IMR-90 (cell line): Measurements from ENCODE around the gene BRD1. TPM values are rescaled to one million over a fixed set of nuclear protein-coding genes. Genes with fewer than 3 reads are reported as not detected.

Experiments used
- ATAC-seq: fragments of 200-7000 bp; cut with Tn5 transposase; 2 replicates; pipeline ENCODE4 v1.9.1; 2020; ENCODE audit warnings: low read depth, mild to moderate bottlenecking, moderate library complexity
- BruUV-seq: library from RNA; stranded (reverse); fragments of 400-500 nt; replicated peaks from 2 replicates; lab custom pipeline; 2021; lab: Mats Ljungman, UMichigan
- CTCF ChIA-PET: fragments of 300-600 bp; formaldehyde crosslinking; extraction: SDS; loops from one replicate; lab custom pipeline; 2021; ENCODE audit warnings: antibody characterized with exemption; lab: Yijun Ruan, JAX
- POLR2A ChIA-PET: fragments of 300-600 bp; sonication (Branson Sonifier 250); formaldehyde crosslinking; loops from one replicate; lab custom pipeline; 2022; ENCODE audit warnings: antibody characterized with exemption; ENCODE audit not compliant: unreplicated experiment; lab: Charles Lee
- DNase-seq: peaks from one replicate; pipeline ENCODE4 v3.0.0; 2013
- H2AFZ ChIP-seq: replicated peaks from 2 replicates; pipeline ENCODE3; 2013; ENCODE audit warnings: low read length, mild to moderate bottlenecking; ENCODE audit not compliant: poor library complexity
- H2AK5ac ChIP-seq: 2 replicates; pipeline ENCODE4 v1.6.1; 2013; ENCODE audit warnings: low read depth, low read length, inconsistent platforms
- H2AK9ac ChIP-seq: replicated peaks from 2 replicates; pipeline ENCODE3; 2013; ENCODE audit warnings: mild to moderate bottlenecking, low read depth, low read length, moderate library complexity; ENCODE audit not compliant: poor library complexity
- H2BK120ac ChIP-seq: 2 replicates; pipeline ENCODE4 v1.6.1; 2013; ENCODE audit warnings: low read depth, low read length, inconsistent platforms
- H2BK15ac ChIP-seq: 3 replicates; pipeline ENCODE4 v1.6.1; 2013; ENCODE audit warnings: low read depth, low read length, inconsistent platforms
- H2BK20ac ChIP-seq: 2 replicates; pipeline ENCODE4 v1.6.1; 2013; ENCODE audit warnings: low read depth, mild to moderate bottlenecking, inconsistent platforms, low read length, moderate library complexity
- H2BK5ac ChIP-seq: 2 replicates; pipeline ENCODE4 v1.6.1; 2013; ENCODE audit warnings: mild to moderate bottlenecking, low read depth, low read length, inconsistent platforms; ENCODE audit not compliant: poor library complexity, severe bottlenecking
- H3K14ac ChIP-seq: replicated peaks from 2 replicates; pipeline ENCODE4 v1.6.1; 2013; ENCODE audit warnings: low read depth, low read length, inconsistent platforms
- H3K18ac ChIP-seq: 2 replicates; pipeline ENCODE4 v1.6.1; 2013; ENCODE audit warnings: low read depth, low read length, control low read depth
- H3K23ac ChIP-seq: 2 replicates; pipeline ENCODE4 v1.6.1; 2013; ENCODE audit warnings: low read depth, low read length, inconsistent platforms
- H3K27ac ChIP-seq: 2 replicates; pipeline ENCODE4 v1.5.1; 2013; ENCODE audit warnings: mild to moderate bottlenecking, control low read depth, low read length; ENCODE audit not compliant: insufficient read depth
- H3K27me3 ChIP-seq: 2 replicates; pipeline ENCODE4 v1.6.1; 2013; ENCODE audit warnings: low read length; ENCODE audit not compliant: control insufficient read depth, insufficient read depth
- H3K36me3 ChIP-seq: 2 replicates; pipeline ENCODE4 v1.6.1; 2013; ENCODE audit warnings: low read length, mixed read lengths; ENCODE audit not compliant: control insufficient read depth, insufficient read depth
- H3K4ac ChIP-seq: 2 replicates; pipeline ENCODE4 v1.6.1; 2013; ENCODE audit warnings: low read depth, low read length, inconsistent platforms
- H3K4me1 ChIP-seq: 2 replicates; pipeline ENCODE4 v1.6.1; 2013; ENCODE audit warnings: low read length, mixed read lengths; ENCODE audit not compliant: control insufficient read depth, insufficient read depth
- H3K4me2 ChIP-seq: 2 replicates; pipeline ENCODE4 v1.6.1; 2013; ENCODE audit warnings: low read depth, mild to moderate bottlenecking, control low read depth, low read length, moderate library complexity
- H3K4me3 ChIP-seq: 2 replicates; pipeline ENCODE4 v1.5.1; 2013; ENCODE audit warnings: low read depth, mild to moderate bottlenecking, control low read depth, low read length, moderate library complexity; ENCODE audit not compliant: insufficient read depth
- H3K56ac ChIP-seq: 2 replicates; pipeline ENCODE4 v1.6.1; 2013; ENCODE audit warnings: low read length, inconsistent platforms; ENCODE audit not compliant: insufficient read depth; ENCODE audit errors: extremely low read depth
- H3K79me1 ChIP-seq, 2 experiments: 2 replicates each; pipeline ENCODE4 v1.6.1; 2013; ENCODE audit warnings: low read length in 2 of 2, inconsistent platforms in 1 of 2, low read depth in 1 of 2
- H3K9ac ChIP-seq: 2 replicates; pipeline ENCODE4 v1.6.1; 2013; ENCODE audit warnings: low read depth, low read length, control low read depth
- H3K9me1 ChIP-seq: 2 replicates; pipeline ENCODE4 v1.6.1; 2013; ENCODE audit warnings: low read length, inconsistent platforms; ENCODE audit not compliant: insufficient read depth
- H3K9me3 ChIP-seq: 2 replicates; pipeline ENCODE4 v1.6.1; 2013; ENCODE audit warnings: low read length; ENCODE audit not compliant: control insufficient read depth, insufficient read depth
- H4K20me1 ChIP-seq: 2 replicates; pipeline ENCODE4 v1.6.1; 2013; ENCODE audit warnings: low read length, inconsistent platforms; ENCODE audit not compliant: insufficient read depth
- H4K5ac ChIP-seq: 2 replicates; pipeline ENCODE4 v1.6.1; 2013; ENCODE audit warnings: mild to moderate bottlenecking, low read depth, low read length, control low read depth
- H4K8ac ChIP-seq, 2 experiments: 2 replicates each; pipeline ENCODE4 v1.6.1; 2013; ENCODE audit warnings: low read depth in 2 of 2, low read length in 2 of 2, control low read depth in 1 of 2, inconsistent platforms in 1 of 2
- H4K91ac ChIP-seq: 2 replicates; pipeline ENCODE4 v1.6.1; 2013; ENCODE audit warnings: low read depth, low read length, inconsistent platforms; ENCODE audit not compliant: insufficient read depth
- BHLHE40 ChIP-seq: fragments of 150-350 bp; IDR thresholded peaks from 2 replicates; pipeline ENCODE4 v1.6.1; 2016; ENCODE audit warnings: mild to moderate bottlenecking, low read depth, low read length
- CEBPB ChIP-seq: IDR thresholded peaks from 2 replicates; pipeline ENCODE4 v1.6.1; 2012; ENCODE audit warnings: low read depth, low read length, improper control_type of control experiment
- CHD1 ChIP-seq: IDR thresholded peaks from 2 replicates; pipeline ENCODE4 v1.6.1; 2012; ENCODE audit warnings: low read depth, low read length, improper control_type of control experiment
- CTCF ChIP-seq: conservative IDR thresholded peaks from 2 replicates; pipeline ENCODE4 v1.5.1; 2012; ENCODE audit warnings: mild to moderate bottlenecking, low read depth, low read length, improper control_type of control experiment
- ELK1 ChIP-seq: fragments of 150-350 bp; IDR thresholded peaks from 2 replicates; pipeline ENCODE4 v1.6.1; 2016; ENCODE audit warnings: low read depth, mild to moderate bottlenecking, low read length, moderate library complexity, borderline replicate concordance
- MAZ ChIP-seq: IDR thresholded peaks from 2 replicates; pipeline ENCODE4 v1.6.1; 2012; ENCODE audit warnings: low read depth, mild to moderate bottlenecking, low read length, improper control_type of control experiment, moderate library complexity, borderline replicate concordance
- MXI1 ChIP-seq: IDR thresholded peaks from 2 replicates; pipeline ENCODE4 v1.6.1; 2012; ENCODE audit warnings: low read depth, mild to moderate bottlenecking, low read length, moderate library complexity, borderline replicate concordance
- NFE2L2 ChIP-seq: fragments of 150-350 bp; IDR thresholded peaks from 2 replicates; pipeline ENCODE4 v1.6.1; 2016; ENCODE audit warnings: low read depth, mild to moderate bottlenecking, low read length
- POLR2A ChIP-seq: IDR thresholded peaks from 2 replicates; pipeline ENCODE4 v1.6.1; 2012; ENCODE audit warnings: mild to moderate bottlenecking, low read depth, low read length
- RAD21 ChIP-seq: IDR thresholded peaks from 2 replicates; pipeline ENCODE4 v1.6.1; 2012; ENCODE audit warnings: low read length, improper control_type of control experiment
- RCOR1 ChIP-seq: IDR thresholded peaks from 2 replicates; pipeline ENCODE4 v1.6.1; 2012; ENCODE audit warnings: mild to moderate bottlenecking, low read length, improper control_type of control experiment; ENCODE audit not compliant: insufficient replicate concordance
- RFX5 ChIP-seq: IDR thresholded peaks from 2 replicates; pipeline ENCODE4 v1.8.0; 2012; ENCODE audit warnings: low read depth, mild to moderate bottlenecking, low read length, moderate library complexity
- SMC3 ChIP-seq: fragments of 150-350 bp; IDR thresholded peaks from 2 replicates; pipeline ENCODE4 v1.6.1; 2016; ENCODE audit warnings: low read depth, mild to moderate bottlenecking, antibody characterized with exemption, low read length, moderate library complexity
- USF2 ChIP-seq: fragments of 150-350 bp; IDR thresholded peaks from 2 replicates; pipeline ENCODE4 v1.6.1; 2017; ENCODE audit warnings: mild to moderate bottlenecking, antibody characterized with exemption, low read length, low read depth
- WGBS, 2 experiments: methylation state at CpG; one replicate each; pipeline versions ENCODE4 v1.1.5 to v1.1.7; 2013; ENCODE audit warnings: missing lambda C conversion rate in 2 of 2; ENCODE audit not compliant: insufficient read length in 1 of 2; ENCODE audit errors: extremely low coverage in 2 of 2; 5-methylcytosine and 5-hydroxymethylcytosine counted together
- dilution Hi-C: fragments of 300-500 bp; cut with HindIII; formaldehyde crosslinking; loops from one replicate; pipeline ENCODE4 v1.14.3; 2018; ENCODE audit warnings: low sequenced_read_pairs; ENCODE audit not compliant: unreplicated experiment
- in situ Hi-C: fragments of 300-500 bp; cut with MboI; formaldehyde crosslinking; loops from 3 replicates; pipeline ENCODE4 v1.14.3; 2019; ENCODE audit warnings: low sequenced_read_pairs, inconsistent platforms, mixed read lengths
- intact Hi-C: fragments of 100-400 bp; cut with micrococcal nuclease; formaldehyde crosslinking; loops from 2 replicates; pipeline ENCODE4 v1.10.0; 2022
- polyA plus RNA-seq, 3 experiments: library from polyadenylated mRNA; depleted of rRNA; stranded (reverse); fragments of >200 nt; gene quantifications; 2 replicates each; pipeline ENCODE4 v1.2.3, GENCODE V29; 2012; ENCODE audit warnings: low replicate concordance in 1 of 3
- total RNA-seq: library from RNA; depleted of rRNA; stranded (reverse); fragments of >200 nt; gene quantifications from 2 replicates; pipeline ENCODE4 v1.2.3, GENCODE V29; 2012

The BRD1 gene
- total and polyA plus RNA-seq, 2 of the 4 experiments (the other 2 are of a cell fraction): 10.0 to 10.6 TPM

GRCh38 chr22:49783036-49783746, 44.5 kb downstream of the BRD1 start:
- Histone ChIP-seq H3K79me1 (peaks cover 6 to 76% of the 10 kb centered on the region in 2 experiments; a peak in 3 of 4 replicates), H2BK15ac (no peak overlapping the region), H2AFZ (no peak overlapping the region), H3K27ac (no peak overlapping the region), H3K4ac (no peak overlapping the region), H4K91ac (no peak overlapping the region), H3K36me3 (peaks cover 59% of the 10 kb centered on the region), H3K4me3 (no peak overlapping the region), H2BK120ac (no peak overlapping the region), H2BK20ac (no peak overlapping the region), H3K9me1 (0 out of 2 replicates have a peak, but pooled peaks cover 4% of the 10 kb centered on the region), H3K4me1 (peaks cover 4% of the 10 kb centered on the region; the same call in 1 of the 2 replicates), H4K20me1 (peaks cover 85% of the 10 kb centered on the region), H3K23ac (no peak overlapping the region), H3K9me3 (no peaks in the 10 kb centered on the region), H4K8ac (no peak overlapping the region), H2AK5ac (no peak overlapping the region), H3K14ac (no peak overlapping the region), H3K4me2 (no peak overlapping the region), H3K27me3 (no peaks in the 10 kb centered on the region), H2AK9ac (no peak overlapping the region), H3K56ac (no peak overlapping the region), H4K5ac (no peak overlapping the region), H3K18ac (no peak overlapping the region), H2BK5ac (no peak overlapping the region), H3K9ac (no peak overlapping the region)
- TF ChIP-seq BHLHE40: no peak
- TF ChIP-seq CEBPB: no peak
- no peak for TF ChIP-seq POLR2A
- no peak for TF ChIP-seq ELK1
- TF ChIP-seq RAD21: no peak
- TF ChIP-seq CTCF: no peak
- no peak for TF ChIP-seq USF2
- TF ChIP-seq RFX5: no peak
- no peak for TF ChIP-seq MXI1
- TF ChIP-seq MAZ: no peak
- no peak for TF ChIP-seq RCOR1
- no peak for TF ChIP-seq SMC3
- TF ChIP-seq CHD1: no peak
- no peak for TF ChIP-seq NFE2L2
- WGBS, 2 experiments: 99% methylated on average over 12 of the region's 29 CpGs; no CpG with 5 or more reads in 1 of the 2 experiments
- ChIA-PET POLR2A (no interaction called here), CTCF (no interaction called here)
- DNase-seq (no peak), ATAC-seq (no peak)
- in situ Hi-C loops (no loop called here), intact Hi-C loops (no loop called here), dilution Hi-C loops (no loop called here)
- BruUV-seq: no TSS peak
